Measurements from ENCODE around the gene EPGN. TPM values are rescaled to one million over a fixed set of nuclear protein-coding genes. Genes with fewer than 3 reads are reported as not detected.

EPGN gene
- total and polyA plus RNA-seq, 2 donors (not counting 1 experiment from before 2014, with no cell fraction given) = 0.32 TPM; not detected in 1

GRCh38 chr4:74330295-74330750 lies 22.1 kb downstream of the EPGN start:
- peaks cover 2% of the 10 kb centered on the region for H3K4me1 Mint-ChIP-seq
- H4K20me1 ChIP-seq (ENCODE audit: control insufficient read depth, insufficient read depth, low read length, poor library complexity, severe bottlenecking) = no peaks in the 10 kb centered on the region
- no peaks in the 10 kb centered on the region for H3K9me3 ChIP-seq (ENCODE audit: control extremely low read depth in 1 of 3, control insufficient read depth in 2 of 3, insufficient read depth in 1 of 3, low read length in 2 of 3)
- no peak for ATAC-seq (ENCODE audit: low read depth)
- no peak overlapping the region for H2AFZ ChIP-seq (ENCODE audit: insufficient read depth, low read depth, low read length, poor library complexity, severe bottlenecking)
- ChIA-PET POLR2A (no interaction called here), CTCF (no interaction called here)
- intact Hi-C loops (cut with micrococcal nuclease) = no loop called here
- H3K27me3 ChIP-seq (replicated peaks in 1 of 4; ENCODE audit: control extremely low read depth in 1 of 4, control insufficient read depth in 3 of 4, insufficient read depth in 4 of 4, low read length in 3 of 4) = peaks cover 0 to 5% (median 2%) of the 10 kb centered on the region in 4 experiments
- no peak overlapping the region for H3K4me3 Mint-ChIP-seq
- H3K4me3 ChIP-seq (ENCODE audit: control extremely low read depth in 1 of 5, extremely low read depth in 1 of 5, insufficient read depth in 1 of 5, low read depth in 2 of 5, low read length in 4 of 5) = no peak overlapping the region
- no peak overlapping the region for H3K4me2 ChIP-seq (replicated peaks; ENCODE audit: low read depth, low read length, poor library complexity, severe bottlenecking)
- no peak overlapping the region for H3K27ac Mint-ChIP-seq
- H3K9me3 Mint-ChIP-seq (ENCODE audit: insufficient read depth) = no peaks in the 10 kb centered on the region
- H3K79me2 ChIP-seq (ENCODE audit: control insufficient read depth, insufficient read depth, low read length) = no peaks in the 10 kb centered on the region
- H3K27ac ChIP-seq (ENCODE audit: low read length in 2 of 2) = no peak overlapping the region
- H3K4me1 ChIP-seq (ENCODE audit: control insufficient read depth in 2 of 2, insufficient read depth in 2 of 2, low read length in 2 of 2) = no peaks in the 10 kb centered on the region
- no peak for DNase-seq
- no CpG with 5 or more reads among the region's 9 CpGs for WGBS (ENCODE audit: insufficient coverage)
- peaks cover 14% of the 10 kb centered on the region for H3K27me3 Mint-ChIP-seq
- no peaks in the 10 kb centered on the region for H3K36me3 ChIP-seq (replicated peaks in 1 of 2; ENCODE audit: control extremely low read depth in 1 of 2, control insufficient read depth in 1 of 2, extremely low read depth in 1 of 2, insufficient read depth in 2 of 2, low read length in 1 of 2)
- H3K9ac ChIP-seq (ENCODE audit: low read length) = no peak overlapping the region
- TF ChIP-seq EZH2 (IDR thresholded peaks at IDR 0.05; ENCODE audit: borderline replicate concordance, insufficient read depth, low read depth, low read length, poor library complexity, severe bottlenecking) (no peak), CTCF (IDR thresholded peaks at IDR 0.05) (no peak)

DNA sequence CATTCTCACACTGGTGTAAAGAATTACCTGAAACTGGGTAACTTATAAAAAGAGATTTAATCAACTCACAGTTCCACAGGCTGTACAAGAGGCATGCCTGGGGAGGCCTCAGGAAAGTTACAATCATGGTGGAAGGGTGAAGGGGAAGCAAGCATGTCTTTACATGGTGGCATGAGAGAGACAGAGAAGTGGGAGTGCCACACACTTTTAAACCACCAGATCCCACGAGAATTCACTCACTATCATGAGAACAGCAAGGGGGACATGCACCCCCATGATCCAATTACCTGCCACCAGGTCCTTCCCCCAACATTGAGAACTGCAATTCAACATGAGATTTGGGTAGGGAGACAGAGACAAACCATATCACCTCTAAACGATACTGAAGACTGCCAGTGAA lies 23.0 kb downstream of the EPGN start:
- ATAC-seq (ENCODE audit: low read depth) = no peak
- no peak overlapping the region for H3K27ac Mint-ChIP-seq
- H3K4me3 ChIP-seq (ENCODE audit: control extremely low read depth in 1 of 5, extremely low read depth in 1 of 5, insufficient read depth in 1 of 5, low read depth in 2 of 5, low read length in 4 of 5) = no peak overlapping the region
- no peaks in the 10 kb centered on the region for H4K20me1 ChIP-seq (ENCODE audit: control insufficient read depth, insufficient read depth, low read length, poor library complexity, severe bottlenecking)
- CTCF ChIA-PET = no interaction called here
- intact Hi-C loops (cut with micrococcal nuclease) = no loop called here
- no peaks in the 10 kb centered on the region for H3K9me3 ChIP-seq (ENCODE audit: control extremely low read depth in 1 of 3, control insufficient read depth in 2 of 3, insufficient read depth in 1 of 3, low read length in 2 of 3)
- H3K27me3 Mint-ChIP-seq = peaks cover 14% of the 10 kb centered on the region
- H3K27me3 ChIP-seq (replicated peaks in 1 of 4; ENCODE audit: control extremely low read depth in 1 of 4, control insufficient read depth in 3 of 4, insufficient read depth in 4 of 4, low read length in 3 of 4) = peaks cover 0 to 5% (median 2%) of the 10 kb centered on the region in 4 experiments
- H3K9me3 Mint-ChIP-seq (ENCODE audit: insufficient read depth) = no peaks in the 10 kb centered on the region
- no peak overlapping the region for H3K9ac ChIP-seq (ENCODE audit: low read length)
- H2AFZ ChIP-seq (ENCODE audit: insufficient read depth, low read depth, low read length, poor library complexity, severe bottlenecking) = no peak overlapping the region
- no peak overlapping the region for H3K27ac ChIP-seq (ENCODE audit: low read length in 2 of 2)
- no peaks in the 10 kb centered on the region for H3K4me1 ChIP-seq (ENCODE audit: control insufficient read depth in 2 of 2, insufficient read depth in 2 of 2, low read length in 2 of 2)
- no peaks in the 10 kb centered on the region for H3K79me2 ChIP-seq (ENCODE audit: control insufficient read depth, insufficient read depth, low read length)
- no peak for TF ChIP-seq CTCF (IDR thresholded peaks at IDR 0.05)
- no peak for TF ChIP-seq EZH2 (IDR thresholded peaks at IDR 0.05; ENCODE audit: borderline replicate concordance, insufficient read depth, low read depth, low read length, poor library complexity, severe bottlenecking)
- WGBS (ENCODE audit: insufficient coverage) = no CpG with 5 or more reads among the region's 2 CpGs
- no peak overlapping the region for H3K4me2 ChIP-seq (replicated peaks; ENCODE audit: low read depth, low read length, poor library complexity, severe bottlenecking)
- POLR2A ChIA-PET = no interaction called here
- H3K4me3 Mint-ChIP-seq = no peak overlapping the region
- DNase-seq = no peak
- H3K4me1 Mint-ChIP-seq = peaks cover 7% of the 10 kb centered on the region
- no peaks in the 10 kb centered on the region for H3K36me3 ChIP-seq (replicated peaks in 1 of 2; ENCODE audit: control extremely low read depth in 1 of 2, control insufficient read depth in 1 of 2, extremely low read depth in 1 of 2, insufficient read depth in 2 of 2, low read length in 1 of 2)

Data from B cell (primary cell).